Inferior parietal cortex (tissue), 1 donor: ENCODE results near the gene NNAT.

Source experiments
- DNase-seq: peaks from one replicate; pipeline ENCODE4 v3.0.0-alpha.2; 2016; ENCODE audit errors: extremely low spot score

Gene NNAT

DNA sequence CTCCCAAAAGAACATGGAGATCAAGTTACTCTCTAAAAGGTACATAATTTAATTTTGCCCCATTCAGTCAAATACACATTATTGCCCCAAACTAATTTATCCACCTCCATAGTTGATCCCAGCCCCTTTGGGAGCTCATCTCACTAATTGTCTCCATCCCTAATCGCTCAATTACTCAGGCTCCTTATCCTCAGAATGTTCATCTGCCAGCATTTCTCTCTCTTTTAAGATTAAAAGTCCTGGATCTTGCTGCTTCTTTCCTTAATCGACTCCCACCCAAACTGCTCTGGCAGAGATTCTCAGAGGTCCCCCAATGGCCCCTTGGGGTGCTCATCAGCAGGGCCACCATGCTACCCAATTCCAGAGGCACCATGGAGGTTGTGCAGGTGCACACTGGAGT is 18.4 kb upstream of the NNAT start:
- no peak for DNase-seq

DNA sequence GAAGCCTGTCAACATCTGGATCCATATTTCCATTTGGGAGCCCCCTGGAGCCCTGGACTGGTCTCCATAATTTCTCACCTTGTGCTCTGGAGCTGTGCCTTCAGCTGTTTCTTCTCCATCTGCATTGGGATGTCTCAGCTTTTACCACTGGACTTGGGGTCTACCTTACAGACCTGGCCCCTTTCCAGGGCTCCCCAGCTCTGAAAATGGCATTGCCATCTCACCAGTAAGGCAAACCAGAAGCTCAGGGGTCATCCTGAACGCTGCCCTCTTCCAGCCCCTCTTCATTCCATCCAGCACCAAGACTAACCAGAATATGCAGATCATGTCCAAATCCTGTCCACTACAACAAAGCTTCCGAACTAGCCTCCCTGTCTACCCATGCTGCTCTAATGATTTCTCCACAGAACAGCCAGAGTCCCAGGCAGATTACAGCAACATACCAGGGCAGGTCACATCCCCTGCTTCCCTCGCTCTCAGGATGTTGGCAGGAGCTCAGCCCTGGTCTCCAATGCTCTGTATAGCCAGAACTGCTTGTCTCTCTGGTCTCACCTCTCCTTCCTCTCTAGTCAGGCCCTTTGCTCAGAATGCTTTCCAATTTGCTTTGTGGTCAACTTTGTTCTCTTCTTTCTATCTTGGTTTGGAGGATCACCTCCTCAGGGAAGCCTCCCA is 17.7 kb upstream of the NNAT start:
- no peak for DNase-seq

DNA sequence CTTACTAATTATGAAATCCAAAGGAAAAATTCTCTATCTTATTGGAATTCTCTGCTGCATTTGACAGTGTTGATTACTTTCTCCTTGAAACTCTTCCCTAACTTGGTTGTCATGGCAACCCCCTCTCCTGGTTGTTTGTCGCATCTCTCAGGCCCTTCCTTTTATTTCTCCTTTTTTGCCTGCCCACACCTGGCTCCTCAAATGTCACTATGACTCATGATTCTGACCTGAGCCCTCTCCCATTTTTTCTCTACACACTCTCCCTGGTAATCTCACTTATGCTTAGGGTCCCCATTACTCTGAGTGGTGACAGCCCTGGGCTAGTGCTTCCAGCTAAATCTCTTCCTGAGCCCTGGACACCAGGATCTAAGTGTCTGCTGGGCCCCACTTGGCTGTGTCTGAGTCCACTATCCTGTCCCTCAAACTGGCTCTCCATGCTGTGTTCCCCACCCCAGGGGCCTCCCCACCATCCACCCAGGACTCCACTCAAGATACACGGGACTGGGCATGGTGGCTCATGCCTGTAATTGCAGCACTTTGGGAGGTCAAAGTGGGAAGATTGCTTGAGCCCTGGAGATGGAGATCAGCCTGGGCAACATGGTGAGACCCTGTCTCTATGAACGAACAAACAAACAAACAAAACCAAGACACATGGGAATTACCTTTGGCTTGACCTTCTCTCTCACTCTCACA is 16.5 kb upstream of the NNAT start:
- no peak for DNase-seq

DNA sequence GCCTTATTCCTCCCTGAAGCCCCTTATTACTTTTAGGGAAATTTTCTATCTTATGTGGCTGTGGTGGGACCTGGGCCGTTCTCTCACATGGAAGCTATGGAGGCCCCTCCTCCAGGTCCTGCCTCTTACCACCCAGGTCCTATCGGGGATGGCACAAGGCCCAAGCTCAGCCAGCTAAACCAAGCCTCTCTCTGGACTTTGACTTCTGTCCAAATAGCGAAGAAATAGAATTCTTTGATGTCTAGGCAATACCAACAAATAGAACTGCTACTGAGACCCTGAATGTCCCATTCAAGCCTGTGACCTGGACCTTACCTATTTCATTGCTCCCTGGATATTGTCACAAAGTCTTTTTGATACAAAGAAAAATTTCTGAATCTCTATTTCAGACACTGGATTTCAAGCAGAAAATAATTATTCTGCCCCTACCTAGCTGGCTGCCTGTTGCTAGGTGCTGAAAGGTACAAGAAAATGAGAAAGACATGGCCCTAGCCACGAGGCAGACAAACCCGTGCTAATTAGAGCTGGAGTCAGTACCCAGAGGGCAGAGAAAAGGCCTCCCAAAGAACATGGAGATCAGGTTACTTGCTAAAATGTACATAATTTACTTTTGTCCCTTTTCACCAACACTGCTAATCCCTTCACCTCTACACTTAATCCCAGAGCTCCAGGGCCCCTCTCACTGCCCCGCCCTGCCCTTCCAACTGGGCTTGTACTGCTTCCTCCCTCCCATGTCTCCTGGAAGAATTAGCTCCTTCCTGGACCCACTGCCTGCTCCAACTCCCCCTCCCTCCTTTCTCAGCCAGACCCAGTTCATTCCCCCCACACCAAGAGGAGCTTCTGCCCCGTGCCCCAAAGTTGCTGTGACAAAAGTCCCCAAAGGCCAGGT is 15.5 kb upstream of the NNAT start:
- no peak for DNase-seq

DNA sequence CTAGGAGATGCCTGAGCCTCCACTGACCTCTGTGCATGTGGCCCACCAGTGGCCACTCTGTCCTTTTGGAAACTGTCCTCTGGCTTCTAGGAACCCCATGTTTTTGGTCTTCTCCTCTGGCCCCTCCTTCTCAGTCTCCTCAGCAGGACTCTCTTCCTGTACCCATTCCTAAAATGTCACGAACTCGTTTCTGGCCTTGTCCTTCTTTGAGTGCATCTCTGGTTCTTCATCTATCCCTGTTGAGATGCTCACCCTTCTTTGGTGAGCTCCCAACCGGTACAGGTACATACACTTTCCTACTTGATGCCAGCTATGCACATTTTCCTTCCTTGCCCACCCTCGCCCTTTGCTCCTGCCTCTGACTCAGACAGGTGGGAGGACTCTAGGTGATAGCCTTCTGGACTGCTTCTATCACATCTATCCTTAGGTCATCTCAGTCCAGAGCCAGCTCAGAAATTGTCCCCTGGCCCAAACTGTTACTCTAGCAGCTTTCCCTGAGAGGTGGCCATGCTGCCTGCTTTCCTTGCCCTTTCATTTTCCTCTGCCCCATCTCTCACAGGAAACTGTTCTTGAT is 14.8 kb upstream of the NNAT start:
- DNase-seq, result no peak

DNA sequence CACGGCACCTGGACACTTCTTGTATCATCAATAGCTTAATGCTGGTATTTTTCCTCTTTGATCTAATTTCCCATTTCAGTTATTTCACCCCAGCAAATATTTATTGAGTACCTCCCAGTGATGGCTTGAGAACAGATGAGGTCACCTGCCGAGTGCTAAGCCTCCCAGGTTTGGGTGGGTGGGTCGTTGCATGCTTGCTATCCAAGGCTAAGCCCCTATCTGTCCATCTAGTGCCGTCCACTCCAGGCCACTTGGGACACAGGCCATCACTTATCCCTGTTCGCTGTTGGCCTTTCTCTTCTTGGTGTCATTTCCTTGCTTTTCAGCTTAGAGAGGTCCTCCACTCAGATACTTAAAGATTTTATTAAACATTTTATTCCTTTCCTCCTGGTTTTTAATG is 10.8 kb upstream of the NNAT start:
- no peak for DNase-seq

DNA sequence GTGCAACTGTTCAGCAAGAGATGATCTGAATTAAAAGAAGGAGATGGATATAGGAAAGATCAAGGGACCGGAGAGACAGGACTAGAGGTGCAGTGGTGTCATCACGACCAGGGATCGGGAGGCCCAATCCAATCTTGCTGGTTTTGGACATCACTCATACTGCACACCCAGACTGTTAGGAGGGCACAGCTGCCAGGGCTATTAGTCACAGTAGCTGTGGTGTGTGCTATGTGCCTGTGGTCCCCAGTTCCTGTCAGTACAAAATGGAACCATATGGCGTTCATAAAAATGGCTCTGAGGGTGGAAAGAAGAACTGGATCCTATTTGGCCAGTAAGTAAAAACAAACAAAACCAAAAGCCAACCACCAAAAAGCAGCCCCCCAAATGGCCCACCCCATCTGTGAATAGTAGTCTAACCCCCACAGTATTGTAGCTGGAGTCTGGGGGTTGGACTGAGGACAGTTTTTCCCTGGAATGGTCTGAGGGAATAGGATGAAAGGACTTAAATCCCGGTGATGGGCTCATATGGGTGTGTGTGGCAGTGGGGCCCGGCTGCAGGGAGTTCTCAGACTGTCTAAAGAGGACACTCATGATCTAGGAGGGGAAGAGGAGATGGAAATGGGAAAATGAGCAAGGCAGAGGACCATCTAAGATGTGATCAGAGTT is 9.3 kb upstream of the NNAT start:
- no peak for DNase-seq

DNA sequence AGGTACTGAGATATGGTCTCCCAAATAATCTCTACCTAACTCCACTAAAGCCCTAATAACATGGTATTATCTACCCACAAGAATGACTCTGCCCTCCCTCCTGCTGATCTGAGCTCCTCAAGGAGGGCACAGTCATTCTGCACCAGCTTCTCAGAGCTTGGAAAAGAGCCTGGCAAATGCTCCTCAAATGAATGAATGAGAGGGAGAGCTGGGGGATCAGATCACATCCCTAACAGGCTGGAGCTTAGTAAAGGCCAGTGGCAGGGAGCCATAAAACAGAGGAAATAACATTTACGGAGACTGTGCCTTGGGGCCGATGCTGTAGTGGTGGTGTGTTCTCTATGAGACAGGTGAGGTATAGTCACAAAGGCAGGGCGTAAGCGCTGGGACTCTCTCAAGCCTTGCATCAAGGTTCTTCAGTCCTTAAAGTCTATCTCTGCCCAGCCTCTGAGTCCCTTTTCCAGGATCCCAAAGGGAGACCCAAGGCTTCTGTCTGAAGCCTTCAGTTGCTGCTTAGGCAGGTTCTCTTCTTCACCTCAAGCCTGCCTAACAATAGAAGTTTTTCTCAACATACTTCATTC is 7.2 kb upstream of the NNAT start:
- no peak for DNase-seq

DNA sequence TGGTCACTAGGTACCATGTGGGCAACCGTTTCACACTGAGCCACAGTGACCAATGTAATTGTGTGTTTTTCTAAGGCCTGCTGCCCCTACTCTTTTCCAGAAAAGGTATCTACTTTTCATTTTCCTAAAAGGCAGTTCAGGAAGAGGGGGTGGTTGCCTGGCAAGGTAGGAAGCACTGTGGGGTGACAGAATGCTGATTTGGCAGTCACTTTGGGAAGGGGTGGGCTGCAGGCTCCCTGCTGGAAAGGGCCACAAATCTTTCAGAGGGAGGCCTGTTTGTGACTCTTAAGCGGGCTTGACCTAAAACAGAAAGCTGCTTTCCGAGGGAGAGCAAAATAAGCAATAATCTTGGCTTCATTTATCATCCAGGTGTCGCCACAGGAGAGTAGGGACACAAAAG is 5.2 kb upstream of the NNAT start:
- DNase-seq, result no peak

DNA sequence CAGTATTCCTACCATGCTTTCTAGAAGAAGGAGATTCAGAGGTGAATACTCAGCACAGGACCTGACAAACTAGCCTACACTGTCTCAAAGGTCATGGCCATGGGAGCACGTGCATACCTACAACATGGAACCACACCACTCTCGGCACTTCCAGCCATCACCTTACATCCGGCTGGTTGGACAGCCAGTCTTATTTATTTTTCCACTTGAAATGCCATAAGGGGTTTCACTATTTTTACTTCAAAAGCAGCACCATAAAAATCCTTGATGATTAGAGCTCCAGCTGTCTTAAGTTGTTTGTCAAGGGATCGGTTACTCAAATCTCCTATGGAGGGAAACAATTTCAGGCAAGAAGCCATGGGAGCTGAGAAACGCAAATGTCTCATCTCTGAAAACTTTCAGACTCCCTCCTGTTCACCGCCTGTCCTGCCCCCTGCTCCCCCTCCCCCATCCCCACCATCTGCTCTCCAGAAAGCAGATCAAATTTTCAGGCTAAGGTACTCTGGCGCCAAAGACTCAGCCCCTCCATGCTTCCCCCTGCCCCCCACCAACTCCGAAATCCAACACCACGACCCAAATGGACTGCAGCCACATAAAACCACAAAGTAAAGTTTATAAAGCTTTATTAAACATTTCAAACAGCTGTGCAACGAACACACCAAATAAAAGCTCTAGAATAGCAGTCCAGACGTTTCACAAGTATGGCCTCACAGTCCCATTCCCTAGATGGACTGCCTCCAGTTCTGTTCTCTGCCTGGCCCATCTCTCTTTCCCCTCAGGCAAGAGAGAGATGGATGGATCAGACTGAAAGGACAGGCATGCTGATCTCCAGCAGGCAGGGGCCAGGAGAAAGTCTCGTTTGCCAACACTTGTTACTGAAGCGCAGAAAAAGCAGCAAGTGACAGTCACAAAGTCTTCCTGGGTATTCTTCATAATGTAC is 4.0 kb upstream of the NNAT start:
- DNase-seq, result no peak

DNA sequence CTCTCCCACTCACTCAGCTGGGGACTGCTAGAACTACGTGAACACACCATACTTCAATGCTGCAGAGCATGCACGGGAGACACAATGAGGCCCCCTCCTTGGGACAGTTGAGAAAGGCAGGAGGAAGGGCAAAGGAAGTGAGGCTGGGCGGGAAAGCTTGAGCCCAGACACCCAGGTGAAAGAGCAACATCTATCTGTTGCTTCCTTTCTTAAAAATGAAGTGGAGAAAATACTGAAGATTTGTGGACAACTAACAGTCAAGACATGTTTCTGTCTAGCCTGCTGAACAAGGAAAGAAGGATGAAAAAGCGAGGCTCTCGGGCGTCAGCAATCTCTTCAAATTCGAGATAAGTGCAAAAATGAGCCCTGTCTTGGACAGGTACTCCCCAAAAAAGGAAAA is 3.0 kb upstream of the NNAT start:
- DNase-seq, result no peak

DNA sequence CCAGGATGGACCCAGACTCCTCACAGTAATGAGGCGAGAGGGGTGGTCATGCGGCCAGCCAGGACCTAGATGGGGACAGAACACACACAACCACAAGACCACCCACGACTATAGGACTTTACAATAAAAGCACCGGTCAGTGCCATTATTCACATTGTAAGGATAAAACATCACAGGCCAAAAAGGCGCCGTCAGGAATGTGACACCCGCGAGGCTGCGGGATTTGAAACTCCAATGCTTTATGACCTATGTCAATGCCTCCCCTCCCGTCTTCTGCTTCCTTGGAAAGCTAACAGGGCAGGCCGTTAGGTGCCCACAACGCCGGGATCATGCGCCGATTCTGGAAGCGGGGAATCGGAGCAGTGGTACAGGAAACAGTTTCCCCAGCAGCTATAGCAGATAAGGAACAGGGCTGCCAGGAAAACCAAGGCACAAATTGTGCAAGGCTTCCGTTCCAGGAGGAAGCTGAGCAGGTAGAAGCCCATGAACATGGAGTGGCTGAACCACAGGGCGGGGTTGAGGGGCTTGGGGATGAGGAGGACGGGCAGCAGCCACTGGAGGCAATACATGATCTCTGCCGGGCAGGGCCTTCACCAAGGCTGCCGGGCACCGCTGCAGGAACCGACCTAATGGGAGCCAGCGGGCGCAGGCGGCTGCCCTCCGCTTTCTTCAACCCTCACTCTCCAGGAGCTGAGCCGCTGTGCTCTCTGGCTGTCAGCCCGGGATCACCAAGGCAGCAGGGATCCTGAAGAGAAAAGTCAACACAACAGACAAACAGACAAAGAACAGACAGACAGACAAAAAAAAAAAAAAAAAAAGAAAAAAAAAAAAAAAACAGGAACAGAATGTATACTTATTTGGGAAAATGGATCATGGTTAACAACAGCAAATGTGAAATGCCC is 2.2 kb upstream of the NNAT start:
- DNase-seq, result no peak

DNA sequence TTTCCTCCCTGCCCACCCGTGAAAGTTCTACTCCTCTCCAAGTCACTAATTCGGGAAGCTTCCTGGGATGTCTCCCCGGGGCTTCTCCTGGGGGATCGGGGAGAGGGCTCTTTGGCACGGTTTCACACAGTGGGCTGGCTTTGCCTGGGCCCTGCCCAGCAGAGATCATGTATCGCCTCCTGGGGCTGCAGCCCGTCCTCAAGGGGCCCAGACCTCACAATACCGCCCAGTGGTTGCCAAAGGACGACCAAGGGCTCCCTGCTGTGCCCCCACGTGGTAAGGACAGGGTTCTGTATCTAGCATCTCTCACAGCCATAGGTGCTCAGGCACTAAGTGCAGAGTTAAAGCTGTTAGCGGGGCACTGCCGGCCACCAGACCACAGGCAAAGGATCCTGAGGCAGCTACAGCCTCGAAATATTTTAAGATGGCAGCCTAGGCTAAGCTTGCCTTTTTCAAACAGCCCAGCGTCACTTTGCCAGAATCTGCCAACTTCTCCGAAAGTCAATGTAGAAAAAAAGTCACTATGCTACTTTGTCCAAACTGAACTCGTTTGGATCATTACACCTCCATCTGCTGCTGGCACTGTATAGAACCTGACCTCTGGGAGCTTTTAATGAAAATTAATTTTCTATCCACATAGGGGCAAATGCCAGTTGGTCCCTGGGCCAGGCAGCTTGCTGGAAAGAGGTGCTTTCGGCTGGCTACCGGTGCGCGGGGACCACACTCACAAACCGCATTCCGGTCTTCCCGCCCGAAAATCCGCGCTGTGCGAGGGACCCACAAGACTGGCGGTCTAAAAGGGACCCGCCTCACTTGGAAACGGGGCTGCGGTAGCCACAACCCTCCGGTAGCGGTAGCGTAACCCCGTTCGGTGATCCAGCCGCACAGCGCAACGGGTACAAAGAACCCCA is 1.3 kb upstream of the NNAT start:
- DNase-seq, result no peak

DNA sequence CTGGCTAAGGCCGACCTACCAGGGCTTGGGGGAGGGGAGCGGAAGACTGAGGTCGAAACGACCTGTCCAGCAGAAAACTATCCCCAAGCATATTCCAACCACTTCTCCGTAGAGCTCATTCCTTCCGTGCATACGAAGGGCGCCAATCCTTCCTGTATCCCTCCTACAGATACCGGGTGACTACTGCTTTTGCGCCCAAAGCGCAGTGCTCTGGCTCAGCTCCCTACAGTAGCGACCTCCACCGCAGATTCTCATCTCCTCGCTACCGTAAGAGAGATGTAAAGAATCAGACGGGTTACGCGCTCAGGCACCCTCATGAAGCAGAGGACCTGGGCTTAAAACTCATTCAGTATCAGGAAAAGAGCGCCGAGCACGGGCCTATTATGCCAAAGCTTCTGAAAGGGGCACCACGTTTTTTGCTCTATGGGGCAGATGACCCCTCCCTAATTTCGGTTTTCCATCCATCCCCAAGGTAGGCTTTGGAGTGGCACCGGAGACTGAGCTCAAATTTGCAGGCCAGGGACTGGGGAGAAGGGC is 563 bp upstream of the NNAT start:
- no peak for DNase-seq

DNA sequence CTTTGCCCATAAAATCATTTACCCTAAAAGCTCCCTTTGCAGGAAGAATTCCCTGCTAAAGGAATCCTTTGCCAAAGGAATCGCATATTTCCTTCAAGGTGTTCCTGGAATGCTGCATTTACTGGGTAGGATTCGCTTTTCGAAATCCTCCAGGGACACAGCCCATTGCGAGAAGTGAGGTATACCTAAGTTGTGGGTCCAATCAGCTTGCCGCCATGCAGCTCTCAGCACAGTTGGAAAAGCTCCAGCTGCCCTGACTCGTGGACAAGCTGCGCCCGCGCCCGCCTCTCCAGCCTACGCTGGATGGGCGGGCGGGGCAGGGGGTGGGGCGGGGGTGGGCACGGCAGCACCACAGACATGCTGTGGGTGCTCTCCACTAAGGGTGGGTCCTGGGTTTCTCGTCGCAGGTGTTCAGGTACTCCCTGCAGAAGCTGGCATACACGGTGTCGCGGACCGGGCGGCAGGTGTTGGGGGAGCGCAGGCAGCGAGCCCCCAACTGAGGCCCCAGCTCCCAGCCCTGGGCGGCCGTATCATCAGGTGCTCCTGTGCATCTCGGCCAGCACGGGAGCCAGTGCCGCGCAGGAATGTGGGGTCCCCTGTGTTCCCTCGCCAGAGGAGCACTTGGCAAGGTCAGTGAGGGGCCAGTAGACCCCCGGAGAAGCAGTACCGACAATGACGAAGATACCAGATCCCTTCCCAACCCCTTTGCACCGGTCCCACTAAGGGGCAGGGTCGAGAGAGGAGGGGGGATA is 1.4 kb downstream of the NNAT start:
- DNase-seq, result no peak

DNA sequence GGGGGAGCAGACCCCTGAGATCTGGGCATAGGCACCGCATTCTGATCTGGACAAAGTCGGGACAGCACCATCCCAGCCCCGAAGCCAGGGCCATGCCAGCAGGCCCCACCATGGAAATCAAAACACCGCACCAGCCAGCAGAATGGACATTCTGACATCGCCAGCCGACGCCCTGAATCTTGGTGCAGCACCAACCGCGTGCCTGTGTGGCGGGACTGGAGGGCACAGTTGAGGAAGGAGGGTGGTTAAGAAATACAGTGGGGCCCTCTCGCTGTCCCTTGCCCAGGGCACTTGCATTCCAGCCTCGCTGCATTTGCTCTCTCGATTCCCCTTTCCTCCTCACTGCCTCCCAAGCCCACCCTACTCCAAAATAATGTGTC is 2.0 kb downstream of the NNAT start:
- no peak for DNase-seq
